K562 (cell line): ENCODE results near the gene USP8. TPM values are rescaled to one million over a fixed set of nuclear protein-coding genes. Genes with fewer than 3 reads are reported as not detected.

Experiments used
- ATAC-seq: fragments of 200-7000 bp; cut with Tn5 transposase; 3 replicates; pipeline ENCODE4 v1.9.1; 2020; ENCODE audit warnings: moderate library complexity
- BruUV-seq: library from RNA; stranded (reverse); fragments of 400-500 nt; replicated peaks from 2 replicates; lab custom pipeline; 2021; lab: Mats Ljungman, UMichigan
- CTCF ChIA-PET: fragments of 300-600 bp; formaldehyde crosslinking; extraction: SDS; loops from one replicate; lab custom pipeline; 2021; ENCODE audit warnings: low intra/inter-chr PET ratio; lab: Yijun Ruan, JAX
- POLR2A ChIA-PET: fragments of 300-600, 350-650 bp; sonication (Branson Sonifier 250); formaldehyde crosslinking; extraction: SDS; loops from one replicate; lab custom pipeline; 2021; ENCODE audit warnings: antibody characterized with exemption, inconsistent platforms; lab: Yijun Ruan, JAX
- DNase-seq, 4 experiments: peaks; one replicate each; pipeline versions ENCODE4 v3.0.0 to v3.0.0-alpha.2; 2011 to 2018; ENCODE audit warnings: low spot score in 3 of 4, mixed read lengths in 3 of 4; ENCODE audit errors: extremely low read depth in 1 of 4
- FAIRE-seq: peaks from 2 replicates; lab custom pipeline; 2011; peaks lifted over from hg19 to GRCh38; lab: Jason Lieb, UNC
- H2AFZ ChIP-seq: 2 replicates; pipeline ENCODE4 v1.6.0; 2011; ENCODE audit warnings: low read depth, low read length, control low read depth, inconsistent platforms
- H3K27ac ChIP-seq: fragments of 200-600 bp; 3 replicates; pipeline ENCODE4 v1.8.0; 2011; ENCODE audit warnings: low read depth, mild to moderate bottlenecking, control low read depth, inconsistent platforms, low read length, moderate library complexity, mixed read lengths; ENCODE audit errors: extremely low read depth
- H3K27me3 ChIP-seq, 2 experiments: fragments of 300-600 bp in 1 of 2; 2 replicates in 1 of 2; 3 replicates in 1 of 2; pipeline versions ENCODE4 v1.6.0 to v1.8.0; 2011; ENCODE audit warnings: inconsistent platforms in 2 of 2, low read length in 2 of 2, mild to moderate bottlenecking in 1 of 2, mixed read lengths in 1 of 2, moderate library complexity in 1 of 2; ENCODE audit not compliant: control insufficient read depth in 2 of 2, insufficient read depth in 2 of 2
- H3K36me3 ChIP-seq: fragments of 300-600 bp; 3 replicates; pipeline ENCODE4 v1.8.0; 2011; ENCODE audit warnings: mild to moderate bottlenecking, low read length, inconsistent platforms; ENCODE audit not compliant: control insufficient read depth, insufficient read depth
- H3K4me1 ChIP-seq, 2 experiments: fragments of 200-600 bp in 1 of 2; replicated peaks in 1 of 2; 2 replicates in 1 of 2; 3 replicates in 1 of 2; pipeline versions ENCODE4 v1.5.1 to v1.8.0; 2011; ENCODE audit warnings: inconsistent platforms in 2 of 2, low read length in 2 of 2, mild to moderate bottlenecking in 1 of 2, mixed read lengths in 1 of 2, moderate library complexity in 1 of 2; ENCODE audit not compliant: control insufficient read depth in 2 of 2, insufficient read depth in 2 of 2
- H3K4me2 ChIP-seq: 2 replicates; pipeline ENCODE4 v1.6.1; 2011; ENCODE audit warnings: low read length, control low read depth, inconsistent platforms, mixed read lengths; ENCODE audit not compliant: insufficient read depth
- H3K4me3 ChIP-seq: fragments of 200-600 bp; sonication (generic), shearing (Covaris generic); 2 replicates; pipeline ENCODE4 v1.5.1; 2016; ENCODE audit warnings: control low read depth, inconsistent platforms
- H3K79me2 ChIP-seq: fragments of 200-600 bp; 3 replicates; pipeline ENCODE4 v1.8.0; 2011; ENCODE audit warnings: low read length, inconsistent platforms; ENCODE audit not compliant: control insufficient read depth, insufficient read depth
- H3K9ac ChIP-seq, 2 experiments: 2 replicates each; pipeline versions ENCODE4 v1.6.0 to v1.6.1; 2011; ENCODE audit warnings: low read depth in 2 of 2, low read length in 2 of 2, control low read depth in 1 of 2, inconsistent platforms in 1 of 2, mild to moderate bottlenecking in 1 of 2, mixed read lengths in 1 of 2; ENCODE audit not compliant: insufficient read depth in 1 of 2
- H3K9me1 ChIP-seq: one replicate; pipeline ENCODE4 v1.6.0; 2011; ENCODE audit warnings: inconsistent platforms, mild to moderate bottlenecking, low read length, moderate library complexity; ENCODE audit not compliant: control insufficient read depth, insufficient read depth
- H3K9me3 ChIP-seq: replicated peaks from 2 replicates; pipeline ENCODE4 v1.5.1; 2011; ENCODE audit warnings: low read depth, low read length, inconsistent platforms; ENCODE audit not compliant: control insufficient read depth, insufficient read depth
- H4K20me1 ChIP-seq: replicated peaks from 2 replicates; pipeline ENCODE4 v1.6.1; 2011; ENCODE audit warnings: low read length, inconsistent platforms, mixed read lengths; ENCODE audit not compliant: control insufficient read depth, insufficient read depth
- WGBS: fragments of 100-300 bp; shearing (Covaris generic); methylation state at CpG from one replicate; pipeline ENCODE4 v1.1.6; 2016; ENCODE audit warnings: low coverage, mixed read lengths; ENCODE audit not compliant: insufficient coverage; ENCODE audit errors: missing lambda C conversion rate; 5-methylcytosine and 5-hydroxymethylcytosine counted together
- in situ Hi-C: fragments of 300-500 bp; cut with MboI; formaldehyde crosslinking; loops from 4 replicates; pipeline ENCODE4 v1.15.0; 2018; ENCODE audit warnings: inconsistent platforms, mixed read lengths
- intact Hi-C: fragments of 100-400 bp; cut with micrococcal nuclease; formaldehyde crosslinking; loops from 2 replicates; pipeline ENCODE4 v1.14.2; 2022
- polyA plus RNA-seq, 8 experiments: library from polyadenylated mRNA; depleted of rRNA in 4 of 8; stranded (reverse) in 5 of 8; unstranded in 3 of 8; fragments of >200 nt; fragmentation: Nextera tagmentation in 2 of 8; fragmentation: Illumina TruSeq in 1 of 8; extraction: Ambion mirVana in 2 of 8; extraction: Trizol in 1 of 8; gene quantifications; 2 replicates each; pipeline versions ENCODE4 v1.2.1 to v1.2.3, GENCODE V29; 2011 to 2014; ENCODE audit warnings: inconsistent platforms in 1 of 8, missing spikeins in 1 of 8
- total RNA-seq, 7 experiments: library from RNA; depleted of rRNA in 6 of 7; stranded (reverse); fragments of >200 nt in 6 of 7; fragmentation: Illumina TruSeq in 2 of 7; extraction: Trizol in 2 of 7; gene quantifications; 2 replicates each; pipeline versions ENCODE4 v1.2.1 to v1.2.3, GENCODE V29; 2011 to 2021; ENCODE audit warnings: low replicate concordance in 1 of 7
- TF ChIP-seq, protein P1 (sequence below), 2 experiments: fragments of 450-650 bp in 1 of 2; sonication (generic) in 1 of 2; formaldehyde crosslinking in 1 of 2; IDR thresholded peaks; 2 replicates each; pipeline versions ENCODE4 v1.7.1 to v1.9.0; 2016 to 2022; ENCODE audit warnings: inconsistent platforms in 1 of 2, mild to moderate bottlenecking in 1 of 2, missing genetic modification reagents in 1 of 2
- TF ChIP-seq, protein P2 (sequence below), 2 experiments: fragments of 450-650 bp; formaldehyde crosslinking in 1 of 2; IDR thresholded peaks; 2 replicates each; pipeline versions ENCODE4 v1.4.0 to v1.6.1; 2014 to 2020; ENCODE audit warnings: mild to moderate bottlenecking in 2 of 2, borderline replicate concordance in 1 of 2, low read depth in 1 of 2

USP8 gene
- total and polyA plus RNA-seq, 9 of the 15 experiments (the other 6 are each of a cell fraction or from before 2014, with no cell fraction given): 35.1 to 58.4 (median 46.1) TPM

DNA sequence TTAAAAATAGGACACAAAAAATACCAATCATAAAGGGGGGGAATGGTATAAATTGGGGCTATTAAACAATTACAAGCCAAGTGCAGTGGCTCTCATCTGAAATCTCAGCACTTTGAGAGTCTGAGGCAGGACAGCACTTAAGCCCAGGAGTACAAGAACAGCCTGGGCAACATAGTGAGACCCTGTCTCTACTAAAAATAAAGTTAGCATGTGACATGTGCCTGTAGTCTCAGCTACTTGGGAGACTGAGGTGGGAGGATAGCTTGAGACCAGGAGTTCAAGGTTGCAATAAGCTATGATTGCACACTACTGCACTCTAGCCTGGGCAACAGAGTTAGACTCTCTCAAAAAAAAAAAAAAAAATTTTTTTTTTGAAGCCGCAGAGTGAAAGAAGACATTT lies 45.4 kb upstream of the USP8 start:
- Histone ChIP-seq H3K9me1 (no peaks in the 10 kb centered on the region), H3K79me2 (no peaks in the 10 kb centered on the region), H3K9me3 (no peaks in the 10 kb centered on the region), H3K9ac (no peak overlapping the region), H3K27ac (no peak overlapping the region), H3K27me3 (no peaks in the 10 kb centered on the region), H3K36me3 (no peaks in the 10 kb centered on the region), H2AFZ (no peak overlapping the region), H4K20me1 (no peaks in the 10 kb centered on the region), H3K4me1 (no peaks in the 10 kb centered on the region), H3K4me2 (no peak overlapping the region), H3K4me3 (no peak overlapping the region)
- TF ChIP-seq, protein P1, sequence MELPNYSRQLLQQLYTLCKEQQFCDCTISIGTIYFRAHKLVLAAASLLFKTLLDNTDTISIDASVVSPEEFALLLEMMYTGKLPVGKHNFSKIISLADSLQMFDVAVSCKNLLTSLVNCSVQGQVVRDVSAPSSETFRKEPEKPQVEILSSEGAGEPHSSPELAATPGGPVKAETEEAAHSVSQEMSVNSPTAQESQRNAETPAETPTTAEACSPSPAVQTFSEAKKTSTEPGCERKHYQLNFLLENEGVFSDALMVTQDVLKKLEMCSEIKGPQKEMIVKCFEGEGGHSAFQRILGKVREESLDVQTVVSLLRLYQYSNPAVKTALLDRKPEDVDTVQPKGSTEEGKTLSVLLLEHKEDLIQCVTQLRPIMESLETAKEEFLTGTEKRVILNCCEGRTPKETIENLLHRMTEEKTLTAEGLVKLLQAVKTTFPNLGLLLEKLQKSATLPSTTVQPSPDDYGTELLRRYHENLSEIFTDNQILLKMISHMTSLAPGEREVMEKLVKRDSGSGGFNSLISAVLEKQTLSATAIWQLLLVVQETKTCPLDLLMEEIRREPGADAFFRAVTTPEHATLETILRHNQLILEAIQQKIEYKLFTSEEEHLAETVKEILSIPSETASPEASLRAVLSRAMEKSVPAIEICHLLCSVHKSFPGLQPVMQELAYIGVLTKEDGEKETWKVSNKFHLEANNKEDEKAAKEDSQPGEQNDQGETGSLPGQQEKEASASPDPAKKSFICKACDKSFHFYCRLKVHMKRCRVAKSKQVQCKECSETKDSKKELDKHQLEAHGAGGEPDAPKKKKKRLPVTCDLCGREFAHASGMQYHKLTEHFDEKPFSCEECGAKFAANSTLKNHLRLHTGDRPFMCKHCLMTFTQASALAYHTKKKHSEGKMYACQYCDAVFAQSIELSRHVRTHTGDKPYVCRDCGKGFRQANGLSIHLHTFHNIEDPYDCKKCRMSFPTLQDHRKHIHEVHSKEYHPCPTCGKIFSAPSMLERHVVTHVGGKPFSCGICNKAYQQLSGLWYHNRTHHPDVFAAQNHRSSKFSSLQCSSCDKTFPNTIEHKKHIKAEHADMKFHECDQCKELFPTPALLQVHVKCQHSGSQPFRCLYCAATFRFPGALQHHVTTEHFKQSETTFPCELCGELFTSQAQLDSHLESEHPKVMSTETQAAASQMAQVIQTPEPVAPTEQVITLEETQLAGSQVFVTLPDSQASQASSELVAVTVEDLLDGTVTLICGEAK (IDR thresholded peaks at IDR 0.05): no peak
- TF ChIP-seq, protein P1 (CRISPR knock-in tag; IDR thresholded peaks at IDR 0.05): no peak
- TF ChIP-seq, protein P2, sequence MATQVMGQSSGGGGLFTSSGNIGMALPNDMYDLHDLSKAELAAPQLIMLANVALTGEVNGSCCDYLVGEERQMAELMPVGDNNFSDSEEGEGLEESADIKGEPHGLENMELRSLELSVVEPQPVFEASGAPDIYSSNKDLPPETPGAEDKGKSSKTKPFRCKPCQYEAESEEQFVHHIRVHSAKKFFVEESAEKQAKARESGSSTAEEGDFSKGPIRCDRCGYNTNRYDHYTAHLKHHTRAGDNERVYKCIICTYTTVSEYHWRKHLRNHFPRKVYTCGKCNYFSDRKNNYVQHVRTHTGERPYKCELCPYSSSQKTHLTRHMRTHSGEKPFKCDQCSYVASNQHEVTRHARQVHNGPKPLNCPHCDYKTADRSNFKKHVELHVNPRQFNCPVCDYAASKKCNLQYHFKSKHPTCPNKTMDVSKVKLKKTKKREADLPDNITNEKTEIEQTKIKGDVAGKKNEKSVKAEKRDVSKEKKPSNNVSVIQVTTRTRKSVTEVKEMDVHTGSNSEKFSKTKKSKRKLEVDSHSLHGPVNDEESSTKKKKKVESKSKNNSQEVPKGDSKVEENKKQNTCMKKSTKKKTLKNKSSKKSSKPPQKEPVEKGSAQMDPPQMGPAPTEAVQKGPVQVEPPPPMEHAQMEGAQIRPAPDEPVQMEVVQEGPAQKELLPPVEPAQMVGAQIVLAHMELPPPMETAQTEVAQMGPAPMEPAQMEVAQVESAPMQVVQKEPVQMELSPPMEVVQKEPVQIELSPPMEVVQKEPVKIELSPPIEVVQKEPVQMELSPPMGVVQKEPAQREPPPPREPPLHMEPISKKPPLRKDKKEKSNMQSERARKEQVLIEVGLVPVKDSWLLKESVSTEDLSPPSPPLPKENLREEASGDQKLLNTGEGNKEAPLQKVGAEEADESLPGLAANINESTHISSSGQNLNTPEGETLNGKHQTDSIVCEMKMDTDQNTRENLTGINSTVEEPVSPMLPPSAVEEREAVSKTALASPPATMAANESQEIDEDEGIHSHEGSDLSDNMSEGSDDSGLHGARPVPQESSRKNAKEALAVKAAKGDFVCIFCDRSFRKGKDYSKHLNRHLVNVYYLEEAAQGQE (IDR thresholded peaks at IDR 0.05; ENCODE audit: borderline replicate concordance): no peak
- TF ChIP-seq, protein P2 (CRISPR knock-in tag; IDR thresholded peaks at IDR 0.05; ENCODE audit: low read depth): no peak
- ATAC-seq (no peak), FAIRE-seq (no peak), DNase-seq (no peak)
- POLR2A ChIA-PET: no interaction called here
- in situ Hi-C loops: no loop called here
- WGBS: 89% methylated on average over 1 of the region's 1 CpG
- CTCF ChIA-PET: no interaction called here
- BruUV-seq: no TSS peak
- intact Hi-C loops: no loop called here
